ENCODE results near the gene HELQ. TPM values are rescaled to one million over a fixed set of nuclear protein-coding genes. Genes with fewer than 3 reads are reported as not detected.

HELQ gene
- total RNA-seq, 1 donor from 2014 or later: 18.4 TPM

DNA sequence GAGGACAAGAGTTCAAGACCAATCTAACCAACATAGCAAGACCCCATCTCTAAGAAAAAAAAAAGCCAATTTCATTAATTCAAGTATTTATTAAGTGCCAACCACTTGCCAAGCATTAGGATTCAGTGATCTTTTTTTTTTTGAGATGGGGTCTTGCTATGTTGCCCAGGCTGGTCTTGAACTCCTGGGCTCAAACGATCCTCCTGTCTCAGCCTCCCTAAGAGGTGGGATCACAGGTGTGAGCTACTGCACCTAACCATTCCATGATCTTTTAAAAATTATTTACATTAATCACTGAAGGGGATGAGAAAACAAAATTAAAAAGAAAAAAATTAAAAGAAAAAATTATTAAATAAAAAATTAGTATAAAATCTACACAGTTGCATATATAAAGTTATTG, 24.4 kb downstream of the HELQ start:
- H3K4me1 Mint-ChIP-seq (ENCODE audit: unreplicated experiment): no peaks in the 10 kb centered on the region
- TF ChIP-seq, protein P1, sequence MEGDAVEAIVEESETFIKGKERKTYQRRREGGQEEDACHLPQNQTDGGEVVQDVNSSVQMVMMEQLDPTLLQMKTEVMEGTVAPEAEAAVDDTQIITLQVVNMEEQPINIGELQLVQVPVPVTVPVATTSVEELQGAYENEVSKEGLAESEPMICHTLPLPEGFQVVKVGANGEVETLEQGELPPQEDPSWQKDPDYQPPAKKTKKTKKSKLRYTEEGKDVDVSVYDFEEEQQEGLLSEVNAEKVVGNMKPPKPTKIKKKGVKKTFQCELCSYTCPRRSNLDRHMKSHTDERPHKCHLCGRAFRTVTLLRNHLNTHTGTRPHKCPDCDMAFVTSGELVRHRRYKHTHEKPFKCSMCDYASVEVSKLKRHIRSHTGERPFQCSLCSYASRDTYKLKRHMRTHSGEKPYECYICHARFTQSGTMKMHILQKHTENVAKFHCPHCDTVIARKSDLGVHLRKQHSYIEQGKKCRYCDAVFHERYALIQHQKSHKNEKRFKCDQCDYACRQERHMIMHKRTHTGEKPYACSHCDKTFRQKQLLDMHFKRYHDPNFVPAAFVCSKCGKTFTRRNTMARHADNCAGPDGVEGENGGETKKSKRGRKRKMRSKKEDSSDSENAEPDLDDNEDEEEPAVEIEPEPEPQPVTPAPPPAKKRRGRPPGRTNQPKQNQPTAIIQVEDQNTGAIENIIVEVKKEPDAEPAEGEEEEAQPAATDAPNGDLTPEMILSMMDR (IDR thresholded peaks at IDR 0.05): no peak
- no peak overlapping the region for H3K4me3 Mint-ChIP-seq (ENCODE audit: unreplicated experiment)
- H3K27ac Mint-ChIP-seq (ENCODE audit: unreplicated experiment): no peak overlapping the region
- no peaks in the 10 kb centered on the region for H3K9me3 Mint-ChIP-seq (ENCODE audit: unreplicated experiment)
- DNase-seq (ENCODE audit: extremely low spot score, unreplicated experiment): no peak
- peaks cover 19% of the 10 kb centered on the region for H3K36me3 Mint-ChIP-seq (ENCODE audit: unreplicated experiment)
- H3K27me3 Mint-ChIP-seq (ENCODE audit: unreplicated experiment): no peaks in the 10 kb centered on the region

DNA sequence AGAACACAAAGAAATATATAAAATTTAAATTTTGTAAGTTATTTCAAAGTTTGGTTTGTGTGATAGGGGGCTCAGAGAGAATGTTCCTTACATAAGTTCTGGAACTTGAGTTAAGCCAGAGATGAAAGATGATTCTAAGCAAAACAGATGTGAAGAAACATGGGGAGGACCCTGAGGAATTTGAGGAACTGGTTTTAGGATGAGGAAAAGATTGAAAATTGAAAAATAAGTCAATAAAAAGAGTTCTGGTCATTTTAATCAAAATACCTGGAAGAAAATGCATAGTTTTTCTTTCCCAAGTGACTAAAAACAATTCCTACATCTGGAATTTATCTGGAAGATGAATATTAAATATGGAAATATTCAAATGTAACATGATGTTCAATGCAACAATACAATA, 37.4 kb downstream of the HELQ start:
- DNase-seq (ENCODE audit: extremely low spot score, unreplicated experiment): no peak
- H3K27ac Mint-ChIP-seq (ENCODE audit: unreplicated experiment): no peak overlapping the region
- TF ChIP-seq, protein P1 (IDR thresholded peaks at IDR 0.05): no peak
- H3K4me3 Mint-ChIP-seq (ENCODE audit: unreplicated experiment): no peak overlapping the region
- H3K9me3 Mint-ChIP-seq (ENCODE audit: unreplicated experiment): no peaks in the 10 kb centered on the region
- H3K27me3 Mint-ChIP-seq (ENCODE audit: unreplicated experiment): no peaks in the 10 kb centered on the region
- H3K36me3 Mint-ChIP-seq (ENCODE audit: unreplicated experiment): peaks cover 27% of the 10 kb centered on the region
- H3K4me1 Mint-ChIP-seq (ENCODE audit: unreplicated experiment): no peaks in the 10 kb centered on the region

DNA sequence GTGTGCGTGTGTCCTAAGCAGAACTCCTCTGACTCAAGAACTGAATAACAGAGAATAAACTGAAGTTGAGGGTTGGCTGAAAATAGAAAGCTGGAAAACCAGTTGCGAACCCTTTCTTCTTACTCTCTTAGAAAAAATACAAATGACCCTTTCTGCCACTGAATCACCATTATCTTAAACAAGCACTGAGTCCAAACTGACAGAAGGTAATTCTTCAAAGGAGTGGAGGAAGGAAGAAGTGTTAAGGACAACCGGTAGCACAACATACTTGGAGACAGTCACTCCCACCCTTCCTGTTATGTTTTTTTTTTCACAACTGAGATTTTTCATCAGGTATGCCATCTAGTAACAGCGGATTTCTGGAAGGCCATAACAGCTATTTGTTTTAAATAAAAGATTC, 38.1 kb downstream of the HELQ start:
- Mint-ChIP-seq H3K27me3 (ENCODE audit: unreplicated experiment) (no peaks in the 10 kb centered on the region), H3K36me3 (ENCODE audit: unreplicated experiment) (peaks cover 32% of the 10 kb centered on the region), H3K4me1 (ENCODE audit: unreplicated experiment) (no peaks in the 10 kb centered on the region), H3K9me3 (ENCODE audit: unreplicated experiment) (no peaks in the 10 kb centered on the region), H3K4me3 (ENCODE audit: unreplicated experiment) (no peak overlapping the region), H3K27ac (ENCODE audit: unreplicated experiment) (no peak overlapping the region)
- TF ChIP-seq, protein P1 (IDR thresholded peaks at IDR 0.05): no peak
- DNase-seq (ENCODE audit: extremely low spot score, unreplicated experiment): no peak

DNA sequence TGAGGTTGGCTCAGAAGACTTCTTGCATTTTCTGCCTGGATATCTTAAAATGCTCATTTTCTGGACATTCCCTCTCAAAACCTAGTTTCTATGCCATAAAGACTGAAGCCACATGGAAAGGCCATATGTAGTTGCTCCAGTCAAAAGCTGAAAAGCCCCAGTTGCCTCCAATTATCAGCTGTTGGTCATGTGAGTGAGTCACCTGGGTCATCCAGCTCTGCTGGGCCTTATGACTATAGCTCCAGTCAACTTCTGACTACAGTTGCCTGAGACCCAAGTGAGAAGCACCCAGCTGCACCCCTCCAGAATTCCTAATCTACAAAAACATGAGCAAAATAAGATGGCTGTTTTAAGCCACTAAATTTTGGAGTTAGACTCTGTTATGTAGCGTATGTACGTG, 41.9 kb downstream of the HELQ start:
- peaks cover 41% of the 10 kb centered on the region for H3K36me3 Mint-ChIP-seq (ENCODE audit: unreplicated experiment)
- no peaks in the 10 kb centered on the region for H3K4me1 Mint-ChIP-seq (ENCODE audit: unreplicated experiment)
- no peak for DNase-seq (ENCODE audit: extremely low spot score, unreplicated experiment)
- H3K4me3 Mint-ChIP-seq (ENCODE audit: unreplicated experiment): no peak overlapping the region
- H3K27ac Mint-ChIP-seq (ENCODE audit: unreplicated experiment): no peak overlapping the region
- H3K9me3 Mint-ChIP-seq (ENCODE audit: unreplicated experiment): no peaks in the 10 kb centered on the region
- TF ChIP-seq, protein P1 (IDR thresholded peaks at IDR 0.05): no peak
- H3K27me3 Mint-ChIP-seq (ENCODE audit: unreplicated experiment): no peaks in the 10 kb centered on the region

DNA sequence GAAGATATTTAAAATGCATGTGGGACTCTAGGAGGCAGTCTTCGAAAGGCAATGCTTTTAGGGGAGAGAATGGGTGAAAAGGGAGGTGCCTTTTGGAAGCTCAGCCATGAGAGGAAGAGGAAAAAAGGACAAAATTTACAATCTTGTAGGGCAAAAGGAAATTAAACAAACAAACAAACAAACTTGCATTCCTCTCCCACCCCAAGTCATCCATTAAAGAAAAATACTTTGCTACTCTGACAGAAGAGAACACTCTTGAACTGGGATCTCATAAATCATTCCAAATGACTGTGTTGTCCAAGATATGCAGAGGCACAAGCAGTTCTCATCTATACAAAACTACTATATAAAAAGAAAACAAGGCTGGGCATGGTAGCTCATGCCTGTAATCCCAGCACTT, 46.7 kb downstream of the HELQ start:
- H3K4me1 Mint-ChIP-seq (ENCODE audit: unreplicated experiment): no peaks in the 10 kb centered on the region
- DNase-seq (ENCODE audit: extremely low spot score, unreplicated experiment): no peak
- H3K27me3 Mint-ChIP-seq (ENCODE audit: unreplicated experiment): no peaks in the 10 kb centered on the region
- H3K27ac Mint-ChIP-seq (ENCODE audit: unreplicated experiment): no peak overlapping the region
- H3K9me3 Mint-ChIP-seq (ENCODE audit: unreplicated experiment): no peaks in the 10 kb centered on the region
- H3K4me3 Mint-ChIP-seq (ENCODE audit: unreplicated experiment): no peak overlapping the region
- peaks cover 39% of the 10 kb centered on the region for H3K36me3 Mint-ChIP-seq (ENCODE audit: unreplicated experiment)
- TF ChIP-seq, protein P1 (IDR thresholded peaks at IDR 0.05): no peak
